ENCODE measurements around the gene FBN3.
"Not testable (repeated sequence)": the region's sequence is repeated elsewhere in the genome, so short reads cannot be mapped to it uniquely, and the experiment has no call there.

Gene FBN3

DNA sequence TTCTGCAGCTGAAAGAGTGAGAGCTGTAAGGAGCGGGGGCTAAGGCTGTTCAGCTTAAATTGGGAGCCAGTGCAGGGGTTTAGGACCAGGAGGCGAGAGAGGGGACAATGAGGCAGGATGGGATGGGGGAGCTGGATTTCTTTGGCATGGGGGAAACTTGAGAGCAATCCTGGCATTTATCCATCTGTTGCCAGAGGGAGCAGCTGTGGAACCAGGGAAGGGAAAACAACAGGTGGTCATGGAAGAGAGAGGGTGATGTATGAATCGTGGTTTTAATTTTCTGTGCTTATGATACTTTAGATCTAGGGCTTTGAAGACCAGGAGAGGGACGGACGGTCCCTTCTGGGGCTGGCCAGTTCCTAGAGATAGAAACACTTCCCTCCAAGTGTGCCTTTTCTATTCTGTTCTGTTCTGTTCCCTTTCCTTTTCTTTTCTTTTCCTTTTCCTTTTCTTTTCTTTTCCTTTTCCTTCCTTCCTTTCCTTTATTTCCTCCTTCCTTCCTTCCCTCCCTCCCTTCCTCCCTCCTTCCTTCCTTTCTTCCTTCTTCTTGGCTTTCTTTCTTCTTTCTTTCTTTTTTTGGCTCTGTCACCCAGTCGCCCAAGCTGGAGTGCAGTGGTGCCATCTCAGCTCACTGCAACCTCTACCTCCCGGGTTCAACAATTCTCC is 112.8 kb downstream of the FBN3 start:
- TF ChIP-seq, protein P1, sequence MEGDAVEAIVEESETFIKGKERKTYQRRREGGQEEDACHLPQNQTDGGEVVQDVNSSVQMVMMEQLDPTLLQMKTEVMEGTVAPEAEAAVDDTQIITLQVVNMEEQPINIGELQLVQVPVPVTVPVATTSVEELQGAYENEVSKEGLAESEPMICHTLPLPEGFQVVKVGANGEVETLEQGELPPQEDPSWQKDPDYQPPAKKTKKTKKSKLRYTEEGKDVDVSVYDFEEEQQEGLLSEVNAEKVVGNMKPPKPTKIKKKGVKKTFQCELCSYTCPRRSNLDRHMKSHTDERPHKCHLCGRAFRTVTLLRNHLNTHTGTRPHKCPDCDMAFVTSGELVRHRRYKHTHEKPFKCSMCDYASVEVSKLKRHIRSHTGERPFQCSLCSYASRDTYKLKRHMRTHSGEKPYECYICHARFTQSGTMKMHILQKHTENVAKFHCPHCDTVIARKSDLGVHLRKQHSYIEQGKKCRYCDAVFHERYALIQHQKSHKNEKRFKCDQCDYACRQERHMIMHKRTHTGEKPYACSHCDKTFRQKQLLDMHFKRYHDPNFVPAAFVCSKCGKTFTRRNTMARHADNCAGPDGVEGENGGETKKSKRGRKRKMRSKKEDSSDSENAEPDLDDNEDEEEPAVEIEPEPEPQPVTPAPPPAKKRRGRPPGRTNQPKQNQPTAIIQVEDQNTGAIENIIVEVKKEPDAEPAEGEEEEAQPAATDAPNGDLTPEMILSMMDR (IDR thresholded peaks at IDR 0.05; ENCODE audit: low read length, missing control alignments): no peak
- no peak overlapping the region for H3K4me3 ChIP-seq (replicated peaks; ENCODE audit: low read depth, low read length)
- no peak for DNase-seq (ENCODE audit: low read depth)

DNA sequence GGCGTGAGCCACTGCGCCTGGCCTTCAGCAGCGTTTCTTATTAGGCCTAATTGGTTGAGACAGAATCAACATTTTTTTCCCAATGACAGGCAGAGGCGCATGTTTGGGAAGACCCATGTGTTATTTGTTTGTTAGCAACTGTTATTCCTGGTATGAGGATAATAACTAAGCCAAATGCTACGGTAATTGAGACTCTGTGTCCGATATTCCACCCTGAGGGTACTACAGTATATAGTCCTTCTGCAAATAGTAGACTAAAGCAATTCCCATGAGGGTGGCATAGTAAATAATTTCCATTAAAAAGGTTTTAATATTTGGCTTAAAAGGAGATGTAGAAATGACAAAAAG is 115.2 kb downstream of the FBN3 start:
- H3K4me3 ChIP-seq (replicated peaks; ENCODE audit: low read depth, low read length): no peak overlapping the region
- TF ChIP-seq, protein P1 (IDR thresholded peaks at IDR 0.05; ENCODE audit: low read length, missing control alignments): no peak
- no peak for DNase-seq (ENCODE audit: low read depth)

DNA sequence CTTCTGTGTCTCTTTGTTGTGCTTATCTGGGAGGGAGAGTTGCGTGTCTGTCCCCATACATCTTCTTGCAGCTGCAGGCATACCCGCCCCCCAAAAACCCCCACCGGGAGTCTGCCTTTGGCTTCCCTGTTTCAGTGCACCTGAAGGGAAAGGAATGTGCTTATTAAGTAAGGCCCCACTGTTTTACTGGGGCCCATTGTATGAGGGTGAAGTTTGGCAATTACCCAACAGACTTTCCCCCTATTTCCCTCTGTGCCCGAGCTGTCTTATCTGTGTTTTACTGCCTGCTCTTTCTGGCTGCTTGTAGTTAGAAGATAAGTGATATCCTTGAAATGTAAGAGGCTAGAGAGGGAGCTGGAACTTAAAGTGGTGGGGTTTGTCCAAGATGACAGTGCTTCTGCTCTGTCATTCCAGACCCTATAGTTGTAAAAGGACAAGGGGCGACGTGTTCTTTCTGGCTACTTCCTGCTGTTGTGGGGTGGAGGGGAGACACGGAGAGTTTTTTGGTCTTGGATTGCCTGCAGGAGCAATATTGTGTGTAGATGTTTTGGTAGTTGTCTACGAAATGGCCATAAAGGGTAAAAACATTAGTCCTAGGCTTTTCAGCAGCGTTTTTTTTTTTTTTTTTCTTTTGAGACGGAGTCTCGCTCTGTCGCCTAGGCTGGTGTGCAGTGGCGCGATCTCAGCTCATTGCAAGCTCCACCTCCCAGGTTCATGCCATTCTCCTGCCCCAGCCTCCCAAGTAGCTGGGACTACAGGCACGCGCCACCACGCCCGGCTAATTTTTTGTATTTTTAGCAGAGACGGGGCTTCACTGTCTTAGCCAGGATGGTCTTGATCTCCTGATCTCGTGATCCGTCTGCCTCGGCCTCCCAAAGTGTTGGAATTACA is 115.9 kb downstream of the FBN3 start:
- DNase-seq (ENCODE audit: low read depth); H3K4me3 ChIP-seq (replicated peaks; ENCODE audit: low read depth, low read length): not testable (repeated sequence)

DNA sequence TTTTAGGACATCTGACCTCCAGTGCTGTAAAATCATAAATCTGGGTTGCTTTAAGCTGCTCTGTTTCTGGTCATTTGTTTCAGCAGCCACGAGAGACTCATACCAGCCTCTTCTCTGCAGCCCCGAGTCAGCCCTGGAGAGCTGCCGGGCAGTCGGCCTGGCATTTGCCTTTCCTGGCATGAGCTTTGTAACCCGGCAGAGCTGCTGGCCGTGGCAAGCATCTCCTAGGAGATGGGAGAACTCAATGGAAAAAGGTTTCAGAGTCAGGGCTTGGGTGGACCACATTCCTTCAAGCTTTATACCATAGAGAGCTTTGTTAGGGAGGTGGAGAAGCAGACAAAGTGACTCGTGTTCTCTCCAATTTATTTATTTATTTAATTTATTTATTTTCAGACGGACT is 118.4 kb downstream of the FBN3 start:
- TF ChIP-seq, protein P1 (IDR thresholded peaks at IDR 0.05; ENCODE audit: low read length, missing control alignments): no peak
- no peak for DNase-seq (ENCODE audit: low read depth)

DNA sequence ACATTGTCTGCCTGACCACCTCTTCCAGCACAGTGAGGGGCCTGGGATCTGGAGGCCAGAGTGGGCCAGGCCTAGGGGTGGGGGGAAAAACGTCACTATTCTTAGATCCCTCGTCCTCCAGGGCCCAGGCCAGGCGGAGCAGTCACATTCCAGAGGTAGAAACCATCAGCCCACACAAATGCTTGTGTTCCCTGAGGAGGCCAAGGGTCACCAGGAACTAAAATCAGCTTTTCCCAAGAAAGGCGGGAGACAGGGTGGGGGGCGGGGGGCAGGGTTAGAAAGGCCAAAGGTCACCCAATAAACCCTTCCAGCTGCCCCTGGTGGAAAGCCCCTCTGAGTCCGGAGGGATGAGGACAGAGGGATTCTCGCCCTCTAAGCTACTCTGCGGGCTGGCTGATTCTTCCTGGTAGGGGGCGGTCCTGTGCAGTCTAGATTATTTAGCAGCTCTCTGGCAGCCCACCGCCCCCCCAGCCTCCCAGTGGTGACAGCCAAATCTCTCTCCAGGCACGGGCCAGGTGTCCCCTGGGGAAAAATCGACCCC is 120.4 kb downstream of the FBN3 start:
- no peak overlapping the region for H3K4me3 ChIP-seq (replicated peaks; ENCODE audit: low read depth, low read length)
- DNase-seq (ENCODE audit: low read depth): peak; percentile 21
- TF ChIP-seq, protein P1 (IDR thresholded peaks at IDR 0.05; ENCODE audit: low read length, missing control alignments): no peak

More for the DNA sequence above, 118.4 kb downstream of the FBN3 start:
- H3K4me3 ChIP-seq (replicated peaks; ENCODE audit: low read depth, low read length): no peak overlapping the region

DNA sequence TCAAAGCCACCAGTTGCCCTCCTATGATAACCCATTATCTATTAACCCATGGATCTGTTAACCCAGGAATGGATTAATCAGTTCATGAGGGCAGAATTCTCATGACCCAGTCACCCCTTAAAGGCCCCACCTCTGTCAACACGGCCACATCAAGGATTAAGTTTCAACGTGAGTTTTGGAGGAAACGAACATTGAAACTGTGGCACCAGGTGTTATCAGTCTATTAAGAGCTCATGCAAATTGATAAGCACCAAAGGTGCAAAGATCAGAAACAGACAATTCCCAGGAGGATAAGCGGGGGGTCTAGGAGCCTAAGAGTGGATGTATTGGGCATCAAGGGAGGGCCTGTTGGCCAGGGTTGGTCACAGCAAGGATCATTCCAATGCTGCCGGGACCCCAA is 124.1 kb downstream of the FBN3 start:
- TF ChIP-seq, protein P1 (IDR thresholded peaks at IDR 0.05; ENCODE audit: low read length, missing control alignments): no peak
- no peak overlapping the region for H3K4me3 ChIP-seq (replicated peaks; ENCODE audit: low read depth, low read length)
- no peak for DNase-seq (ENCODE audit: low read depth)

DNA sequence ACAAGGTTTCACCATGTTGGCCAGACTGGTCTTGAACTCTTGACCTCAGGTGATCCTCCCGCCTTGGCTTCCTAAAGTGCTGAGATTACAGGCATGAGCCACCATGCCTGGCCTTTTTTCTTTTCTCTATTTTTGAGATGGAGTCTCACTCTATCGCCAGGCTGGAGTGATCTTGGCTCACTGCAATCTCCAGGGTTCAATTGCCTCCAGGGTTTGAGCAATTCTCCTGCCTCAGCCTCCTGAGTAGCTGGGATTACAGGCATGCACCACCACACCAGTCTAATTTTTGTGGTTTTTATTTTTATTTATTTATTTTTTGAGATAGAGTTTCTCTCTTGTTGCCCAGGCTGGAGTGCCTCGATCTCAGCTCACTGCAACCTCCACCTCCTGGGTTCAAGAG is 125.1 kb downstream of the FBN3 start:
- H3K4me3 ChIP-seq (replicated peaks; ENCODE audit: low read depth, low read length); DNase-seq (ENCODE audit: low read depth): not testable (repeated sequence)

Measured in fibroblast of pulmonary artery (primary cell).